NT2/D1 (cell line): ENCODE measurements around the gene STAG1.

Experiments
- SUZ12 ChIP-seq: IDR thresholded peaks from 2 replicates; pipeline ENCODE4 v1.6.1; 2011; ENCODE audit not compliant: insufficient read length, insufficient read depth; ENCODE audit errors: extremely low read depth
- YY1 ChIP-seq: IDR thresholded peaks from 2 replicates; pipeline ENCODE4 v1.6.1; 2011; ENCODE audit not compliant: insufficient read length, insufficient read depth
- ZNF274 ChIP-seq: IDR thresholded peaks from 2 replicates; pipeline ENCODE4 v1.6.1; 2011; ENCODE audit warnings: mild to moderate bottlenecking, low read depth, low read length

GRCh38 chr3:136544532-136544931 is 207.6 kb downstream of the STAG1 start:
- TF ChIP-seq SUZ12 = no peak
- TF ChIP-seq YY1 = no peak
- no peak for TF ChIP-seq ZNF274
